NCI-H345 treated with DMSO at 0.1 percent for 48 hours (cell line): ENCODE data around the gene ERP29.
"Not testable (repeated sequence)": the region's sequence is repeated elsewhere in the genome, so short reads cannot be mapped to it uniquely, and the experiment has no call there.

ENCODE experiments used
- DNase-seq: peaks from one replicate; lab custom pipeline; 2025; ENCODE audit not compliant: unreplicated experiment; lab: John Stamatoyannopoulos, UW

The ERP29 gene

GRCh38 chr12:112000820-112001219 lies 12.4 kb upstream of the ERP29 start:
- no peak for DNase-seq

- DNase-seq: no peak
Measured at GRCh38 chr12:112001576-112001975, 11.7 kb upstream of the ERP29 start.

- DNase-seq: no peak
Measured at GRCh38 chr12:112004041-112004440, 9.2 kb upstream of the ERP29 start.

GRCh38 chr12:112005419-112006395 lies 7.5 kb upstream of the ERP29 start:
- no peak for DNase-seq

GRCh38 chr12:112007945-112008344 lies 5.3 kb upstream of the ERP29 start:
- no peak for DNase-seq

- DNase-seq: no peak
Measured at GRCh38 chr12:112008918-112009317, 4.3 kb upstream of the ERP29 start.

- not testable (repeated sequence) for DNase-seq
Measured at GRCh38 chr12:112009596-112009995, 3.6 kb upstream of the ERP29 start.

GRCh38 chr12:112010415-112011344 lies 2.5 kb upstream of the ERP29 start:
- DNase-seq: no peak

- no peak for DNase-seq
Measured at GRCh38 chr12:112011685-112012084, 1.5 kb upstream of the ERP29 start.

GRCh38 chr12:112013601-112014402 lies 576 bp downstream of the ERP29 start:
- peak; percentile 62 for DNase-seq

GRCh38 chr12:112015938-112016337 lies 2.7 kb downstream of the ERP29 start:
- DNase-seq: no peak

- DNase-seq: no peak
Measured at GRCh38 chr12:112017041-112017440, 3.8 kb downstream of the ERP29 start.

GRCh38 chr12:112018571-112019237 lies 5.5 kb downstream of the ERP29 start:
- DNase-seq: no peak

GRCh38 chr12:112020947-112021457 lies 7.8 kb downstream of the ERP29 start:
- no peak for DNase-seq

GRCh38 chr12:112022241-112023016 lies 9.2 kb downstream of the ERP29 start:
- DNase-seq: no peak

- no peak for DNase-seq
Measured at GRCh38 chr12:112023759-112024396, 10.7 kb downstream of the ERP29 start.

- DNase-seq: no peak
Measured at GRCh38 chr12:112025808-112026375, 12.7 kb downstream of the ERP29 start.

GRCh38 chr12:112029301-112029700 lies 16.1 kb downstream of the ERP29 start:
- no peak for DNase-seq
